NCI-H2029 (cell line): ENCODE results near the gene PCBP3.
"Not testable (repeated sequence)": the region's sequence is repeated elsewhere in the genome, so short reads cannot be mapped to it uniquely, and the experiment has no call there.

Source experiments
- DNase-seq: peaks from one replicate; lab custom pipeline; 2025; lab: John Stamatoyannopoulos, UW

The PCBP3 gene

DNA sequence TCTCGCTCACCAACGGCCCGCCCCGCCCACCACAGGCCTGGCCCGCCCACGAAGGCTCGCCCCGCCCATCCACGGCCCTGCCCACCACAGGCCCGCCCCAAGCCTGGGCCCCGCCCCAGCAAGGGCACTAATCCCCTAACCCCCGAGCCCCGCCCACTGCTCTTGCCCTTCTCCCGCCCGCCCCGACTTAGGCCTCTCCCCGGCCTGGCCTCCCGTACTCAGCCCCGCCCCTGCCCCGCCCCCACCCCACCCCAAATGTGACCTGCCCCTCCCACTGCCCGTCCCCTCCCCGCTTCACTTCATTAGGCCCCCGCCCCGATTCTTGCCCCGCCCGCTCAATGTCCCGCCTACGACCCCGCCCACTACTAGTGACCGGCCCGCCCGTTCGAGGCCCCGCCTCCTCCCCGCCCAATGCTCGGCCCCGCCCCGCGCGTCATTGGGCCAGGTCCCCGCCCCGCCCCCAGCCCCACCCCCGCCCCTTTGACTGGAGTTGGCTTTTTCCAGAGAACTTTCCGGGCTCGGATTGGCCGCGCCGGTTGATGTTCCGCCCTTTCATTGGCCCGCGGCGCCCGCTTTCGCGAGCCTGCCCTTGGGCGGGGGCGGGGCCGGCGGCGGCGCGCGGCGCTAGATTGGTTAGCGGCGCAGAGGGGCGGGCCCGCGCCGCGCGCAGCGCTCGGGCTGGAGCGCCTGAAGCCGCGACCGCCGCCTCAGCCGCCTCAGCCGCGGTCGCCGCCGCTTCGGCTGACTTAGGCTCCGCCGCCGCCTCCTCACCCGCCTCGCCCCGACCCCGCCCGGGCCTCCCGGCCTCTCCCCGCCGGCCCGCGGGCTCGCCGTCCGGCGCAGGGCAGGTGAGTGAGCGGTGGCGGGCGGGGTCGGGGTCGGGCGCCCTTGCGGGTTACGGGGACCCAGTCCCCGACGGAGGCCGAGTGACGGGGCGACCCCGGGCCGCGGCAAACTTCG is at the start of gene PCBP3:
Gene PCBP3, plus strand, starts transcription at position 705 of the 960 bp plus-strand sequence. CDS start 206,361 bp downstream, outside the sequence.
- peak; percentile 69 for DNase-seq

DNA sequence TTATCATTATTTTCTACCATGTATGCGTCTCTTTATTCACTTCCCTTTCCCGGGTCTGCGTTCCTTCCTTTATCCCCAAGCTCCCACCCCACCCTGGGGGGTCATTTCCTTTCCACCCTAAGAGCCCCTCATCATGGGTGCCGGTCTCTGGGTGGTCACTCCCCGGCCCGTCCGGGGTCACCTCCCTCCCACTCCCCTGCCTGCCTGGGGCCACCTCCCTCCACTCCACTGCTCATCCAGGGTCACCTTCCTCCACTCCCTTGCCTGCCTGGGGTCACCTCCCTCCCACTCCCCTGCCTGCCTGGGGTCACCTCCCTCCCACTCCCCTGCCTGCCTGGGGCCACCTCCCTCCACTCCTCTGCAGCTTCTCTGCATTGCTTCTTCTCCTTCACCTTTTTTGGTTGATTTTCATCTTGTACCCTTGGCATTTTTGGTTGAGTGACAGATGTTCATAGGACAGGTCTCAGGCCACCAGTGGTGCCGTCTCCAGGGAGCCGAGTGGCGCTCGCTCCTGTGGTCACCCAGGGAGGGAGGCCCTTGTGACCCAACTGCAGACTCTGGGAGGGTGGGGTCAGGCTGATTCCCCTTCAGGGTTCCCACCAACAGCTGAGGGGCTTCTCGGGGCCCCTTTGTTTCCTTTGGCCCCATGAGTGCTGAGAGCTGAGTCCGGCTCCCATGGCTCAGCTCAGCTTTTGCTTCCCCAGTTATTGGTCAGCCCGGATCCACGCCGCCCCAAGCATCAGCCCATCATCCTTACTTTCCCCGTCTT is 48.6 kb upstream of the PCBP3 start:
- DNase-seq = no peak

- DNase-seq = no peak
These were observed 47.8 kb upstream of the PCBP3 start for GRCh38 chr21:45595574-45596295.

GRCh38 chr21:45596704-45597318 is 46.7 kb upstream of the PCBP3 start:
- DNase-seq = peak; percentile 8

GRCh38 chr21:45598109-45598508 is 45.4 kb upstream of the PCBP3 start:
- no peak for DNase-seq

DNA sequence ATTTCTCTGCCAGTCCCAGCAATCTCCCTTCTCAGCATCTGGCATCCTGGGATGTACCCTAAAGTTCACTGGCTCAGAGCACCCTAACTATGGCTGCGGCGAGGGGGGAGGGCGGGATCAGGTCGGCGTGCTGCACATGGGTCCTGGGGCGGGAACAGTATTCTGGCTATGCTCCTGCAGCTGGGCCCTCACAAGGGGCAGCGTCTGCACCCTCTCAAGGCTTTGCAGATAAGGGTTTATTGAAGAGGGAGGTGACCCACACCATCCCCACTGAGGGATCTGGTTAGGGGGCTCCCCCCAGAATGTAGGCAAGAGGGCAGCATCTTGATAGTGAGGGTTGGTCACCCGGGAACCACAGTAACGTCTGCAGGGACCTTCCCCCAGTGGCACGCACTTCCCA is 44.9 kb upstream of the PCBP3 start:
- DNase-seq = no peak

DNA sequence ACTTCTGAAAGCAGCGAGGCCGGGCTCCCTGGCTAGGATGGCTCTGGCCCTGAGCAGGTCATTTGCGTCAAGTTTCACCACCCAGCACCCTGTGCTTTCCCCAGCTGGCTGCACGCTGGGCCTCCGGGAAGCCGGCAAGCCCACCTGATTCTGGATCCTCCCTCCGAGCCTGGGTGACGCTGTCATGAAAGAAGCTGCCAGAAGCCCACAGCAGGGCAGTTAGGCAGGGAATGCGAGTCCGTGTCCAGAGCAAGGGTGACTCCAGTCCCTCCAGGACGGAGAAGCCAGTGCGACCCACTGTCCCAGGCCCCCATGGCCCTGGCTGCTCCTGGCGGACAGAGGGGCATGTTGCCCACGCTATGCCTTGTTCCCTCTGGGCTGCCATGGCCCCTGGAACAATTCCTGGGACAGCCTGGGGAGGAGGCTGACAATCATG is 44.4 kb upstream of the PCBP3 start:
- no peak for DNase-seq

DNA sequence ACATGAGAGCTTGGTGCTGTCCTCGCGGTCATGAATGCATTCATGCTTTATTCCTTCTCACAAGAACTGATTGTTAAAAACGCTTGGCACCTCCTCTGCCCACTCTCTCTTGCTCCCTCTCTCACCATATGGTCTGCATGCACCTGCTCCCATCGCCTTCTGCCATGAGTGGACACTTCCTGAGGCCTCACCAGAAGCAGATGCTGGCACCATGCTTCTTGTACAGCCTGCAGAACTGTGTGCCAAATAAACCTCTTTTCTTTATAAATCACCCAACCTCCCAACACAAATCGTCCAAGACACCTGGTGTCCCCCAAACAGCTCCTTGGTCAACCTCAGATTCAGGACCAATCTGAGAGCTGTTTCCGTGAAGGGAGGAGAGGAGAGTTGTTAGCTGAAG is 43.3 kb upstream of the PCBP3 start:
- no peak for DNase-seq

DNA sequence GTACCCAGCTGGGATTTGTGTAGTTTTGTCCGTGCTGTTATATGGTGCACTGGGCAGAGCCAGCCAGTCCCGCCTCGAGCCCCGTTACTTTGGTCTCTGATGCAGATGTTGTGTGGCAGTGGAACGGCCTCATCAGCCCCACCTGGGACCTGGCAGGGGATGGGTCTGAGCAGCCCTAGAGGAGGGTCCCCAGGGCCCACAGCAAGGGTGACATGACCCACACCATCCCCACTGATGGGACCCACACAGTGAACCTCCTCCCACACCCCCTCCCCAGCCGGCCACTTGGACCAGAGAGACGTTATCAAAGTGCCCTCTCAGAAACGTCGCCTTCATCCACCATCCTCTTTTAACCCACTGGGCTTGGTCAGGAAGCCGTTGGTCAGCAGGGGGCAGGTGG is 42.0 kb upstream of the PCBP3 start:
- DNase-seq = no peak

GRCh38 chr21:45602106-45602505 is 41.4 kb upstream of the PCBP3 start:
- no peak for DNase-seq

DNA sequence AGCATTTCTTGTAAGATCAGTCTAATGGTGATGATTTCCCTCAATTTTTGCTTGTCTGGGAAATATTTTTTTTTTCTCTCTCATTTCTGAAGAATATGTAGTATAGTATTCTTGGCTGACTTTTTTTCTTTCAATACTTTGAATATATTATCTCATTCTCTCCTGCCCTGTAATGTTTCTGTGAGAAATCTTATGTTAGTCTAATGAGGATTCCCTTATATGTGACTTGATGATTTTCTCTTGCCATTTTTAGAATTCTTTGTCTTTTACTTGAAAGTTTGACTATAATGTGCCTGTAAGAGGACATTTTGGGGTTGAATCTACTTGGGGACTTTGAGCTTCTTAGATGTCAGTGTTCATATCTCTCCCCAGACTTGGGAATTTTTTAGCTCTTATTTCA is 40.0 kb upstream of the PCBP3 start:
- no peak for DNase-seq

DNA sequence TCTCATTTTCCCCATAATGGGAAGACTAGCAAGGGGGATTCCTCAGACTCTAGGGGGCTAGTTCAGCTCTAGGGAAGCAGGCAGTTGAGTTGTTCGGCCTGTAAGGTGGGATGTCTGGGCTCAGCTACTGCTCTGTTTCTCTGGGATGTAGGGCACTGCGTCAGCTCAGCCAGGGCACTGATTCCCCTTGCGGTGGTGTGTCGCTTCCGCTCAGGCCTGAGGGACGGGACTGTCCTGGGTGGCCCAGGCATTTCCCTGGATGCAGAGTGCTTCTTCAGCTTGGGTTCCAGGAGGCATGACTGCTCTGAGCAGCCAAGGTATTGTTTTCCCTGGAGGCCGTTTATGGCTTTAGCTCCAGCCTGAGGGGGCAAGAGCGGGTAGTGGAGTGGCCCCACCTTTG is 38.8 kb upstream of the PCBP3 start:
- DNase-seq = not testable (repeated sequence)

GRCh38 chr21:45607021-45607908 is 36.3 kb upstream of the PCBP3 start:
- DNase-seq = no peak

GRCh38 chr21:45607909-45608295 is 35.6 kb upstream of the PCBP3 start:
- no peak for DNase-seq

DNA sequence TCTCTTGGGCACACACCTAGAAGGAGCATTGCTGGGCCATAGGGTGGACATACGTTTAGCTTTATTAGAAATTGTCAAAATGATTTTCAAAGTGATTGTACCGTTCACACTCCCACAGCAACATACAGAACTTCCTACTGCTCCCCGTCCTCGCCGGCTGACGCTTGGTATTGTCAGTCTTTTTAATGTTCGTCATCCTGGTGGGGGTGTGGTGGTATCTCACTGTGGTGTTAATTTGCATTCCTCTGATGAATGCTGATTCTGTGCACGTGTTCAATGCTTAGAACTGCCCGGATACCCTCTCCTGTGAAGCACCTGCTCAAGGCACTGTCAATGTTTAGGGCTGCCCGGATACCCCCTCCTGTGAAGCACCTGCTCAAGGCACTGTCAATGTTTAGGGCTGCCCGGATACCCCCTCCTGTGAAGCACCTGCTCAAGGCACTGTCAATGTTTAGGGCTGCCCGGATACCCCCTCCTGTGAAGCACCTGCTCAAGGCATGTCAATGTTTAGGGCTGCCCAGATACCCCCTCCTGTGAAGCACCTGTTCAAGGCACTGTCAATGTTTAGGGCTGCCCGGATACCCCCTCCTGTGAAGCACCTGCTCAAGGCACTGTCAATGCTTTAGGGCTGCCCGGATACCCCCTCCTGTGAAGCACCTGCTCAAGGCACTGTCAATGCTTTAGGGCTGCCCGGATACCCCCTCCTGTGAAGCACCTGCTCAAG is 34.6 kb upstream of the PCBP3 start:
- DNase-seq = not testable (repeated sequence)

- DNase-seq = not testable (repeated sequence)
These were observed 33.9 kb upstream of the PCBP3 start for GRCh38 chr21:45609616-45610015.

GRCh38 chr21:45611296-45611695 is 32.2 kb upstream of the PCBP3 start:
- DNase-seq = no peak

- no peak for DNase-seq
These were observed 31.4 kb upstream of the PCBP3 start for GRCh38 chr21:45611939-45612664.

GRCh38 chr21:45612665-45613019 is 30.9 kb upstream of the PCBP3 start:
- not testable (repeated sequence) for DNase-seq
